HG03439 (cell line): Measurements from ENCODE around the gene FAM43A.

ENCODE experiments used
- ATAC-seq: cut with Tn5 transposase; IDR thresholded peaks from one replicate; pipeline ENCODE4 v1.9.1; 2021; ENCODE audit warnings: mild to moderate bottlenecking, moderate library complexity; ENCODE audit not compliant: unreplicated experiment

The FAM43A gene

GRCh38 chr3:194705227-194705626 lies 19.5 kb downstream of the FAM43A start:
- no peak for ATAC-seq

DNA sequence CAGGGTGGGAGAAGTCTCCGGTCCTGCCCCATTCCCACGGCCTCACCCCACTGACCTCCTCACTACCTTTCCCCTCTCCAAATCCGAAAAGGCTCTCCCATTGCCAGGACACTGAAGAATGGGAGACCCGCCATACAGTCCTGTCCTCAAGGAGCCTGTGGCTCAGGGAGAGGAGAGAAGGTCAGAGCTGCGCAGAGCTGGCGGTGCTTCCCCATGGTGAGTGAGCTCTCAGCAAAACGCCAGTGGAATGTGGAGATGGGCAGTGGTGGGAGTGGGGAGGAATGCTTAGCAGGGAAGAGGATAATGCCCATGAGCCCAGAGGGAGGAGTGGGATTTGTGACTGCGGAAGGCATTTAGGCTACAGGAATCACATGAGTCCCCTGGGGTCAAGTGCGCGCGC lies 20.1 kb downstream of the FAM43A start:
- no peak for ATAC-seq

GRCh38 chr3:194707147-194707540 lies 21.5 kb downstream of the FAM43A start:
- ATAC-seq, result no peak

DNA sequence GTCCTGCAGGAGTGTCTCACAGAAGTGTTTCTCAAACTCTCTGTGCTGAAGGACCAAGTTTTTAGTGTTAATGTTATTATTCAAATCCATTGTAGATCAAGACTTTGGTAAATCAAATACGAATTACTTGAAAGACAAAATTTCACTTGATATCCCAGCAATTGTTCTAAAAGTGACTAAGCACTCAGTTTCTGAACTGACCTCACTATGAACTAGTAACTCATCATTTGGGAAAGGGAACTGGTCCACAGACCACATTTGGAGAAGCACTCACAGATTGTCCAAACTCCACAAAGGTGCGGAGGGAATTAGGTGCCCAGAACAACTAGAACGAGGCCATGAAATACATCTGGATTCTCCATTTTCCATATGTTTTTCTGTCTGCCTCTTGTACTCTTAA lies 25.6 kb downstream of the FAM43A start:
- ATAC-seq, result no peak

GRCh38 chr3:194711913-194712312 lies 26.2 kb downstream of the FAM43A start:
- ATAC-seq, result no peak

- no peak for ATAC-seq
Observed at GRCh38 chr3:194713299-194714136, 27.8 kb downstream of the FAM43A start.

DNA sequence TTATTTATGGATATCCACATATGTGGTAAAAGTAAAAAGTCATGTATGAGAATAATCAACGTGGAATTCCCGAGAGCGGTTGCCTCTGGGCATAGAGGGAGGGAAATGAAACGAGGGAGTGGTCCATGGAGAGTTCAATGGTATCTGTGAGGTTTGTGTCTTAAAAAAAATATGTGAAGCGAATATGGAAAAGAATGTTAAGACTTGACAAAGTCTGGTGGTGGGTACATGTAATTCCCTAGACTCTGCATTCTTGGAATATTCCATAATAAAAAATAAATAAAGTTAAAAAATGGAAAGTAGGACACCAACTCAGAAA lies 28.4 kb downstream of the FAM43A start:
- ATAC-seq, result no peak

- ATAC-seq, result no peak
Observed at GRCh38 chr3:194714564-194714963, 28.9 kb downstream of the FAM43A start.

DNA sequence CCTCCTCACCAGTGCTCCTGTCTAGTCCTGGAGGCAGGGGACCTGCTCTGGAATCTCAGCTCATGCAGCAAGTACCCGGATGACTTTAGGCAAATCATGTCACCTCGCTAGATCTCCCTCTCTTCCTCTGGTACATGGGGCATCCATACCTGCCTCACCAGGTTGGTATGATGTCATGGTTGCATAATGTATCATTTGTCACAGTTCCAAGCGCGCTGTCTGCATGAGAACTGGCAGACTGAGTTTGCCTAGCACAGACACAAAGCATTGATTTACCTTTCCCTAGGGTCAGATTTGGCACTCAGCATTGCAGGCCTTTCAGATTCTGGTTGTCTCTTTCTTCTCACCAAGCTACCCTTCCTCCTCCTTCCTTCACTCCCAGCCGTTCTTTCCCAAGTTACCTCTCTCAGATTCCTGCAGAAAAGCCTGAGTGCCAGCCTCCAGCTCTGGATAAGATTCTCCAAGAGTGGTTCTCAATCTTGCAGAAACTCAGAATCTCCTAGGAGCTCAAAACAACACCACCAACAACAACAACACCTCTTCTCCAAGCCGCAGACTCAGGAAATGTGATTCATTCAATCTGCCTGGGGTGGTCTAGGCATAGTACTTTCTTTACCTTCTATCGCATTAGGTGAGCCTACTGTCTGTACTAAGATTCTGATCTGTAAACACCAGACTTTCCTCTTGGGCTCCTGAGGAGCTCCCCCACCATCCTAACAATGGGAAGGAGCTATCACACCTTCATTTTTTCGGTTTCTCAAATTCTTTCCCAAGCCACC lies 29.5 kb downstream of the FAM43A start:
- ATAC-seq, result no peak

GRCh38 chr3:194718079-194718478 lies 32.4 kb downstream of the FAM43A start:
- no peak for ATAC-seq

DNA sequence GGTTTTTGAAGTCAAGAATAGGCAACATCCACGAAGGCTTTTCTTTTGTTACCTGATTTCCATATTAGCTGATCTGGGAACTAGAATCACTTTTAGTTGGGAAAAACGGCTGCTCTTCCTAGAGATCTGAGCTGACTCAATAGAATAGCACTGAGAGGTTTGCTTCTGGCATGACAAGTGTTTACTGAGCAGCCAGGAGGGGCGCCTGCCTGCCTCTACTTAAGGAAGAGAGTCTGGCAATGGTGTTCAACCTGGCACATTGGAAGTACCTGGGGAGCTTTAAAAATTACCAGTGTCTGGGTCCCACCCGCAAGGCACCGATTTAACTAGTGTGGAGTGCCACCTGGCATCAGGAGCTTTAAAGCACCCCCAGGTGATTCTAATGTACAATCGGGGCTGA lies 34.4 kb downstream of the FAM43A start:
- no peak for ATAC-seq

DNA sequence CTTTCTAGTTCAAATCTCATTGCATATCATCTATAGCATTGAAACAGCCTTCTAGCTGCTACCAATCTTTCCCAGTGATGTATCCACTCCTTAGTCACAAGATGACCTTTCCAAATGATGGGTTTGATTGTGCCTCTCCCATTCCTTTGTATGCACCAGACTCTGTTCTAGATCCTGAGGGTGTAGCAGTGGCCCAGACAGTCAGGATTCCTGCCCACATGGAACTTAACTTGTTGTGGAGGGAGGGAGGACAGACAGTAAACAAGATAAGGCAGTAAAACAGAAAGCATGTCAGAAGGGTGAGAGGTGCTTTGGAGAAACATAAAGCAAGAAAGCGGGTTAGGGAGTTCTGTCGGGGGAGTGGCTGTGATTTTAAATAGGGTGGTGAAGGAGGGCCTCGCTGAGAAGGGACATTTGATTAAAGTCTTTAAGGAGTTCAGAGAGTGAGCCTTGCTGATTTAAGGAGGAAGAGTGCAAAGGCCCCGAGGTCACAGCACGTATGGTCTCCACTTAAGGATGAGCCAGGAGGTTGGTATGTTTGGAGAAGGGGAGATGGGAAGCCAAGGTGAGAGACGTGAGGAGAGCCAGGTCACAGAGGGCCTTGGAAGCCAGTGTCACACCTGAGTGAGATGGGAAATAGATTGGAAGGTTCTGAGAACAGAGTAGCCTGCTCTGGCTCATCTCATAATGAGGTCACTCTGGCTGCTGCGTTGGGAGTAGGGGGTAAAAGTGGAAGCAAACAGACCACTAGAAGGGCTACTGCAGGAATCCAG lies 38.3 kb downstream of the FAM43A start:
- no peak for ATAC-seq

GRCh38 chr3:194725346-194725745 lies 39.7 kb downstream of the FAM43A start:
- no peak for ATAC-seq

DNA sequence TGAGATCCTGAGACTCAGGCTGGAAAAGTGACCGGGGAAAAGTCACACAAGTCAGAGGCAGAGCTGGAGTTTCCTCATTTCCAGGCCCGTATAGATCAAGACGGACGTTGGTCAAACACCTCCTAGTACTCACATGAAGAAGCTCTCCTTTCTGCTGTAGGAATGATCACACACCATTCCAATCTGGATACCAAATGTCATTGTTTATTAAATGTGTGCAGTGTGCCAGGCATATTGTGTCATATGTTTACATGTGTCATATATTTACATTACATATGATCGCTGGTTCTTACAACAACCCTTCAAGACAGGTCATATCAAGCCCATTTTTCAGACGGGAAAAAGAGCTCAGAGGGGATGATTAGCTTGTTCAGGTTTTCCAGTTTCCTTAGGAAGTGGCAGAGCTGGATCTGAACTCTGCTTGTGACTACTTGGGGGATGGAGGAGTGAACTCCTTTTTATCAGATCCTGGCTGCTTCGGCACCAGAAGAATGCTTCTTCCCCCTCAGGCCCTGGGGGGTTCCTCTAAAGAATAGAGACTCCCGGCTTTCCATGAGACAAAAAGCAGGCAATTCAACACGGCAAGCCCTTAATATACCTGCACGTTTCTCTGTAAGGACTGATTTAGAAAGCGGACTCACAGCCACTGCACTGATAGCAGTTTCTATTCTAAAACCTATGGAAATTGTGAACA lies 41.9 kb downstream of the FAM43A start:
- no peak for ATAC-seq

- no peak for ATAC-seq
Observed at GRCh38 chr3:194728986-194729385, 43.3 kb downstream of the FAM43A start.

GRCh38 chr3:194730365-194730764 lies 44.7 kb downstream of the FAM43A start:
- ATAC-seq, result no peak

DNA sequence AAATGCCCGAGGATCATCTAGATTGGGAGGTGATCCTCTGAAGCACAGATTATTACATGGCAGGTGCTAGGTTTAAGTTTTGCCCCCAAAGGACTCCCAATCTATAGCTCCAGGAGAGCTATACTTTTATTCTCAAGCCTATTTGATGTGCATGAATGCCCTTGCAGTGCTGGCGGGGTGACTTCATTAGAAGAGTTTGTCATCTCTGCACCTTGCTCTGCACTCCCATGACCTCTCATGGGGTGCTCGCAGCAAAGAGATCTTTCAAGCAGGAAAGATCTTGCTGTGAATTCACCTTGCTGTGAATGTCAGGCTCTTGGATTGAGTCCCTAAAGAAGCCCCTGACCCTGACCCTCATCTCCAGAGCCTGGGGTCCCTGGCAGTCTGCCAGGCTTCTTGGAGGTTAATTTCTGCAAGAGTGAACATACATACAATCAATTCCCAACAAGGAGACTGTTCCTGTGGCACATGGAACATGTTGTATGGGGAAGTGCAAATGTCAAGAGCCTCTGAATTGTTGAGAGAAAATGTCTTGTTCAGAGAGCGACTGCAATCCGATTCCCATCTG lies 45.9 kb downstream of the FAM43A start:
- no peak for ATAC-seq

DNA sequence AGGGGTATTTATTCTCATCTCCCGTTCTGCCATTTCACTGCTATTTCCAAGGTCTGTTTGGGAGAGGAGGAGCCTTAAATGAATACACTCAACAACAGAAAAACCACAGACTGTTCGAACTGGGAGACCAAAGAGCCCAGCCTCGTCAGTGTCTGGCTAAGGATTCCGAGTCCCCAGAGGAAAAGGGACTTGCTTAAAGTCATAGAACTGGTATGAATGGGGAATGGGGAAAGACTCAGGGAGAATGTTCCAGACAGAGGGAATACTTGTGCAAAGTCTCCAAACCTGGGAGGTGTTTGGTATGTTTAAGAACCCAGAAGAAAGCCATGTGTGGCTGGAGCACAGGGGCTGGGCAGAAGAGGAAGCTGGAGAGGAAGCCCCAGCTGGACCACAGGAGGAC lies 46.9 kb downstream of the FAM43A start:
- ATAC-seq, result no peak

GRCh38 chr3:194736277-194736895 lies 50.7 kb downstream of the FAM43A start:
- ATAC-seq, result no peak

- no peak for ATAC-seq
Observed at GRCh38 chr3:194736896-194737600, 51.4 kb downstream of the FAM43A start.
